Lower lobe of right lung (tissue), 2 donors: Measurements from ENCODE around the gene RAB4B. TPM values are rescaled to one million over a fixed set of nuclear protein-coding genes. Genes with fewer than 3 reads are reported as not detected.
"Not testable (repeated sequence)": the region's sequence is repeated elsewhere in the genome, so short reads cannot be mapped to it uniquely, and the experiment has no call there.

Experiments
- ATAC-seq, 2 donors: fragments of 200-7000 bp; cut with Tn5 transposase; one replicate each; pipeline ENCODE4 v1.9.1; 2020 to 2022; ENCODE audit warnings: mild to moderate bottlenecking in 2 of 2, moderate library complexity in 2 of 2
- DNase-seq: peaks from one replicate; pipeline ENCODE4 v3.0.0-alpha.2; 2020
- H3K27ac ChIP-seq: fragments of 200-600 bp; one replicate; pipeline ENCODE4 v1.8.0; 2022
- H3K27me3 ChIP-seq: fragments of 200-600 bp; one replicate; pipeline ENCODE4 v1.8.0; 2022; ENCODE audit warnings: low read depth
- H3K36me3 ChIP-seq: fragments of 200-600 bp; one replicate; pipeline ENCODE4 v1.8.0; 2022; ENCODE audit warnings: mild to moderate bottlenecking
- H3K4me1 ChIP-seq: fragments of 200-600 bp; one replicate; pipeline ENCODE4 v1.8.0; 2022
- H3K4me3 ChIP-seq: fragments of 200-600 bp; one replicate; pipeline ENCODE4 v1.8.0; 2022; ENCODE audit warnings: mild to moderate bottlenecking
- H3K9me3 ChIP-seq: fragments of 200-600 bp; one replicate; pipeline ENCODE4 v1.8.0; 2022
- CTCF ChIP-seq: fragments of 200-600 bp; IDR thresholded peaks from one replicate; pipeline ENCODE4 v1.8.0; 2022; ENCODE audit warnings: antibody characterized with exemption, mild to moderate bottlenecking
- intact Hi-C: fragments of 100-400 bp; cut with DNase I; formaldehyde crosslinking; loops from one replicate; pipeline ENCODE4 v1.11.0; 2022
- total RNA-seq: library from RNA; stranded (reverse); fragmentation: NEBNext Ultra II Directional; extraction: Animal tissue kit (Norgen Biotek cat#: 25700); gene quantifications from one replicate; pipeline ENCODE4 v1.2.1, GENCODE V29; 2021
- donor health status: DM: no; HTN: yes; CAD: no; lungs with severe emphysema.

The RAB4B gene
- total RNA-seq, 1 donor from 2014 or later = 48.5 TPM

- DNase-seq (no peak), ATAC-seq (no peak)
- no peaks in the 10 kb centered on the region for H3K27me3 ChIP-seq
- peaks cover 63% of the 10 kb centered on the region for H3K36me3 ChIP-seq
- intact Hi-C loops = no loop called here
- no peak overlapping the region for H3K27ac ChIP-seq
- TF ChIP-seq CTCF = no peak
- no peaks in the 10 kb centered on the region for H3K9me3 ChIP-seq
- peaks cover 90% of the 10 kb centered on the region for H3K4me1 ChIP-seq
- no peak overlapping the region for H3K4me3 ChIP-seq
These were observed 30.4 kb downstream of the RAB4B start for GRCh38 chr19:40808497-40808896.

GRCh38 chr19:40809358-40810086, 31.5 kb downstream of the RAB4B start:
- Histone ChIP-seq H3K36me3 (peaks cover 53% of the 10 kb centered on the region), H3K27ac (peak overlapping the region; percentile 83), H3K4me1 (peaks cover 80% of the 10 kb centered on the region), H3K9me3 (no peaks in the 10 kb centered on the region), H3K4me3 (peak overlapping the region; percentile 56), H3K27me3 (no peaks in the 10 kb centered on the region)
- ATAC-seq = no peak
- no peak for DNase-seq
- intact Hi-C loops = no loop called here
- TF ChIP-seq CTCF = no peak

GRCh38 chr19:40810160-40810559, 32.1 kb downstream of the RAB4B start:
- H3K4me1 ChIP-seq = peaks cover 73% of the 10 kb centered on the region
- intact Hi-C loops = no loop called here
- peak; percentile 40 for DNase-seq

GRCh38 chr19:40810649-40811408, 32.8 kb downstream of the RAB4B start:
- peaks cover 67% of the 10 kb centered on the region for H3K4me1 ChIP-seq
- H3K27me3 ChIP-seq, intact Hi-C loops, H3K9me3 ChIP-seq: not testable (repeated sequence)
- peak overlapping the region; percentile 56 for H3K4me3 ChIP-seq
- H3K27ac ChIP-seq = peak overlapping the region; percentile 83
- peak; percentile 92 to 93 for ATAC-seq
- DNase-seq = peak; percentile 92
- peaks cover 41% of the 10 kb centered on the region for H3K36me3 ChIP-seq

More at GRCh38 chr19:40810160-40810559, 32.1 kb downstream of the RAB4B start:
- no peak for TF ChIP-seq CTCF
- H3K27me3 ChIP-seq = no peaks in the 10 kb centered on the region
- H3K27ac ChIP-seq = peak overlapping the region; percentile 83
- ATAC-seq = no peak
- H3K36me3 ChIP-seq = peaks cover 46% of the 10 kb centered on the region
- H3K9me3 ChIP-seq = no peaks in the 10 kb centered on the region
- peak overlapping the region; percentile 56 for H3K4me3 ChIP-seq

- ATAC-seq (no peak), DNase-seq (peak; percentile 51)
- TF ChIP-seq CTCF = no peak
- H3K27me3 ChIP-seq = no peaks in the 10 kb centered on the region
- peak overlapping the region; percentile 56 for H3K4me3 ChIP-seq
- peaks cover 33% of the 10 kb centered on the region for H3K36me3 ChIP-seq
- no peaks in the 10 kb centered on the region for H3K9me3 ChIP-seq
- H3K4me1 ChIP-seq = peaks cover 58% of the 10 kb centered on the region
- peak overlapping the region; percentile 83 for H3K27ac ChIP-seq
- intact Hi-C loops = no loop called here
These were observed 33.7 kb downstream of the RAB4B start for GRCh38 chr19:40811478-40812341.

- H3K4me3 ChIP-seq, H3K27ac ChIP-seq, ATAC-seq, intact Hi-C loops, H3K9me3 ChIP-seq, H3K27me3 ChIP-seq: not testable (repeated sequence)
- DNase-seq = peak; percentile 36
- Histone ChIP-seq H3K36me3 (peaks cover 25% of the 10 kb centered on the region), H3K4me1 (peaks cover 49% of the 10 kb centered on the region)
These were observed 34.5 kb downstream of the RAB4B start for GRCh38 chr19:40812571-40812970.
